ENCODE data around the gene ART4. TPM values are rescaled to one million over a fixed set of nuclear protein-coding genes. Genes with fewer than 3 reads are reported as not detected.

The ART4 gene
- total RNA-seq, 8 experiments from 2014 or later: 0.04 to 0.43 (median 0.26) TPM

GRCh38 chr12:14873440-14874185, 30.3 kb upstream of the ART4 start:
- no peaks in the 10 kb centered on the region for H3K4me1 ChIP-seq (replicated peaks in 1 of 2)
- ATAC-seq (replicated peaks in 6 of 8): peak in 3 of 8 experiments; percentile 7 to 30 (median 22)
- in situ Hi-C loops (cut with MboI; ENCODE audit: low pct_unique_long_range_greater_than_20kb in 2 of 9, low sequenced_read_pairs in 9 of 9, unreplicated experiment in 9 of 9): loop anchor here in 1 of 9 experiments (25.0 kb wide), 1 partner anchor 339 kb away; the partner anchor contains the start of gene RERG
- no peak overlapping the region for H3K27ac ChIP-seq
- H3K4me3 ChIP-seq: no peak overlapping the region
- WGBS, 10 experiments: 17 to 82% (median 69%) methylated on average over 1 of the region's 1 CpG; no CpG with 5 or more reads in 2 of the 10 experiments

GRCh38 chr12:14871886-14872285, 28.6 kb upstream of the ART4 start:
- WGBS, 10 experiments: 21 to 86% (median 50%) methylated on average over 1 of the region's 1 CpG; no CpG with 5 or more reads in 1 of the 10 experiments
- H3K4me3 ChIP-seq: no peak overlapping the region
- H3K4me1 ChIP-seq (replicated peaks in 1 of 2): no peaks in the 10 kb centered on the region
- no peak for ATAC-seq (replicated peaks in 6 of 8)
- H3K27ac ChIP-seq: no peak overlapping the region
- in situ Hi-C loops (cut with MboI; ENCODE audit: low pct_unique_long_range_greater_than_20kb in 2 of 9, low sequenced_read_pairs in 9 of 9, unreplicated experiment in 9 of 9): loop anchor here in 1 of 9 experiments (25.0 kb wide), 1 partner anchor 340 kb away; the partner anchor contains the start of gene RERG

GRCh38 chr12:14871247-14871646, 27.9 kb upstream of the ART4 start:
- in situ Hi-C loops (cut with MboI; ENCODE audit: low pct_unique_long_range_greater_than_20kb in 2 of 9, low sequenced_read_pairs in 9 of 9, unreplicated experiment in 9 of 9): loop anchor here in 1 of 9 experiments (25.0 kb wide), 1 partner anchor 341 kb away; the partner anchor contains the start of gene RERG
- Histone ChIP-seq H3K4me1 (replicated peaks in 1 of 2) (no peaks in the 10 kb centered on the region), H3K27ac (no peak overlapping the region), H3K4me3 (no peak overlapping the region)
- 29 to 100% (median 94%) methylated on average over 1 of the region's 1 CpG; no CpG with 5 or more reads in 2 of the 10 experiments for WGBS, 10 experiments
- no peak for ATAC-seq (replicated peaks in 6 of 8)

- H3K27ac ChIP-seq: no peak overlapping the region
- no peaks in the 10 kb centered on the region for H3K4me1 ChIP-seq (replicated peaks in 1 of 2)
- H3K4me3 ChIP-seq: no peak overlapping the region
- peak in 2 of 8 experiments; percentile 83 to 90 for ATAC-seq (replicated peaks in 6 of 8)
- WGBS, 10 experiments: 20 to 90% (median 70%) methylated on average over 1 to 2 of the region's 3 CpGs; no CpG with 5 or more reads in 5 of the 10 experiments
- in situ Hi-C loops (cut with MboI; ENCODE audit: low pct_unique_long_range_greater_than_20kb in 2 of 9, low sequenced_read_pairs in 9 of 9, unreplicated experiment in 9 of 9): loop anchor here in 1 of 9 experiments (25.0 kb wide), 1 partner anchor 343 kb away; the partner anchor contains the start of gene RERG
These were observed 25.7 kb upstream of the ART4 start for GRCh38 chr12:14868916-14869506.

- no peak for ATAC-seq (replicated peaks in 6 of 8)
These were observed 17.2 kb upstream of the ART4 start for GRCh38 chr12:14860490-14860889.

GRCh38 chr12:14858513-14858912, 15.2 kb upstream of the ART4 start:
- ATAC-seq (replicated peaks in 6 of 8): no peak
- 13 to 100% (median 60%) methylated on average over 1 of the region's 1 CpG; no CpG with 5 or more reads in 2 of the 10 experiments for WGBS, 10 experiments

More at GRCh38 chr12:14860490-14860889, 17.2 kb upstream of the ART4 start:
- H3K4me1 ChIP-seq (replicated peaks in 1 of 2): no peaks in the 10 kb centered on the region
- in situ Hi-C loops (cut with MboI; ENCODE audit: low pct_unique_long_range_greater_than_20kb in 2 of 9, low sequenced_read_pairs in 9 of 9, unreplicated experiment in 9 of 9): loop anchor here in 1 of 9 experiments (25.0 kb wide), 1 partner anchor 352 kb away; the partner anchor contains the start of gene RERG
- H3K4me3 ChIP-seq: no peak overlapping the region
- H3K27ac ChIP-seq: no peak overlapping the region

GRCh38 chr12:14854586-14855183, 11.4 kb upstream of the ART4 start:
- WGBS, 10 experiments: 0 to 81% (median 59%) methylated on average over 1 to 6 of the region's 6 CpGs
- ATAC-seq (replicated peaks in 6 of 8): peak in 5 of 8 experiments; percentile 37 to 94 (median 52)
- H3K27ac ChIP-seq: no peak overlapping the region
- peaks cover 0 to 11% of the 10 kb centered on the region in 2 donors for H3K4me1 ChIP-seq (replicated peaks in 1 of 2)
- no peak overlapping the region for H3K4me3 ChIP-seq
- in situ Hi-C loops (cut with MboI; ENCODE audit: low pct_unique_long_range_greater_than_20kb in 2 of 9, low sequenced_read_pairs in 9 of 9, unreplicated experiment in 9 of 9): loop anchor here in 1 of 9 experiments (25.0 kb wide), 1 partner anchor 358 kb away; the partner anchor contains the start of gene RERG

More at GRCh38 chr12:14858513-14858912, 15.2 kb upstream of the ART4 start:
- Histone ChIP-seq H3K4me1 (replicated peaks in 1 of 2) (peaks cover 0 to 11% of the 10 kb centered on the region in 2 donors), H3K27ac (no peak overlapping the region), H3K4me3 (no peak overlapping the region)
- in situ Hi-C loops (cut with MboI; ENCODE audit: low pct_unique_long_range_greater_than_20kb in 2 of 9, low sequenced_read_pairs in 9 of 9, unreplicated experiment in 9 of 9): loop anchor here in 1 of 9 experiments (25.0 kb wide), 1 partner anchor 354 kb away; the partner anchor contains the start of gene RERG

GRCh38 chr12:14853961-14854360, 10.6 kb upstream of the ART4 start:
- Histone ChIP-seq H3K27ac (no peak overlapping the region), H3K4me3 (no peak overlapping the region), H3K4me1 (replicated peaks in 1 of 2) (peaks cover 0 to 11% of the 10 kb centered on the region in 2 donors)
- WGBS, 10 experiments: 13 to 69% (median 47%) methylated on average over 2 to 3 of the region's 3 CpGs; no CpG with 5 or more reads in 2 of the 10 experiments
- ATAC-seq (replicated peaks in 6 of 8): peak in 5 of 8 experiments; percentile 31 to 77 (median 46)
- in situ Hi-C loops (cut with MboI; ENCODE audit: low pct_unique_long_range_greater_than_20kb in 2 of 9, low sequenced_read_pairs in 9 of 9, unreplicated experiment in 9 of 9): loop anchor here in 1 of 9 experiments (25.0 kb wide), 1 partner anchor 358 kb away; the partner anchor contains the start of gene RERG

GRCh38 chr12:14852880-14853279, 9.6 kb upstream of the ART4 start:
- no peak for ATAC-seq (replicated peaks in 6 of 8)
- H3K4me3 ChIP-seq: no peak overlapping the region
- peaks cover 0 to 11% of the 10 kb centered on the region in 2 donors for H3K4me1 ChIP-seq (replicated peaks in 1 of 2)
- in situ Hi-C loops (cut with MboI; ENCODE audit: low pct_unique_long_range_greater_than_20kb in 2 of 9, low sequenced_read_pairs in 9 of 9, unreplicated experiment in 9 of 9): loop anchor here in 1 of 9 experiments (25.0 kb wide), 1 partner anchor 359 kb away; the partner anchor contains the start of gene RERG
- no peak overlapping the region for H3K27ac ChIP-seq

GRCh38 chr12:14850929-14851663, 7.8 kb upstream of the ART4 start:
- ATAC-seq (replicated peaks in 6 of 8): no peak
- 0 to 71% (median 60%) methylated on average over 1 of the region's 1 CpG; no CpG with 5 or more reads in 5 of the 10 experiments for WGBS, 10 experiments
- Histone ChIP-seq H3K4me1 (replicated peaks in 1 of 2) (peaks cover 4 to 15% of the 10 kb centered on the region in 2 donors), H3K4me3 (no peak overlapping the region), H3K27ac (no peak overlapping the region)
- in situ Hi-C loops (cut with MboI; ENCODE audit: low pct_unique_long_range_greater_than_20kb in 2 of 9, low sequenced_read_pairs in 9 of 9, unreplicated experiment in 9 of 9): loop anchor here in 1 of 9 experiments (25.0 kb wide), 1 partner anchor 361 kb away; the partner anchor contains the start of gene RERG

GRCh38 chr12:14849661-14850060, 6.3 kb upstream of the ART4 start:
- in situ Hi-C loops (cut with MboI; ENCODE audit: low pct_unique_long_range_greater_than_20kb in 2 of 9, low sequenced_read_pairs in 9 of 9, unreplicated experiment in 9 of 9): loop anchor here in 7 of 9 experiments (10.0 to 25.0 kb wide), 5 partner anchors 138 to 688 kb away; partner anchors contain the start of gene RERG (in 5 of the 7)
- 7 to 100% (median 73%) methylated on average over 1 to 2 of the region's 2 CpGs; no CpG with 5 or more reads in 1 of the 10 experiments for WGBS, 10 experiments
- H3K27ac ChIP-seq: no peak overlapping the region
- H3K4me1 ChIP-seq (replicated peaks in 1 of 2): peaks cover 4 to 13% of the 10 kb centered on the region in 2 donors
- H3K4me3 ChIP-seq: no peak overlapping the region
- ATAC-seq (replicated peaks in 6 of 8): peak in 2 of 8 experiments; percentile 13 to 40
